ENCODE results near the gene BICC1.

DNA sequence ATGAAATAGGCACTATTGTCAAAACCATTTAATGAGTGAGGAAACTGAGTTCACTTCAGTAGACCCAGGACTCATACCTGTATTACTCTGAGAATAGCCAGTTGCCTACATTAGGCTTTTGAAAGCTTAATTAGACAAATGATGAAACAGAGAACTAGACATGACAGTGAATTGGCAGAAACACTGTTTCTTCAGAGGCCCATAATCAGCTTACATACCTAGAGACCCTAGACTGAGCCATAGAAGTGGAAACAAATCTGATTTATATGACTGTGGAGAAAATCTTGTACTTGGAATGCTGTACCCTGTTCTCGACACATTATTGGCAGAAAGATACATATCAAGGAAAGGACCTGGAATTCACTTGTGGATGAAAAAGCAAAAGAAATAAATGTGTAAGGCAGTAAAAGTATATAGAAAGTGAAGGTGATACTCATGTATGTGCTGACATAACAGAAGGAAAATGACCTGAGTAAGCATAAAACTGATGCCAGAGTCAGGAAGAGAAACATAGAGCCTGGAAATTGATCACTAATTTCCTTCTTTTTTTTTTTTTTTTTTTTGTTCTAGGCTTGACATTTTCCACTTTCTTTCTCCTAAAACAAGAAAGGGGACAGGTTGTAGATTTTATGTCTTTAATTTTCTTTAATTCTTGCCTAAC lies 251.5 kb downstream of the BICC1 start:
- TF ChIP-seq CTCF (IDR thresholded peaks at IDR 0.05) (no peak), POLR2A (IDR thresholded peaks at IDR 0.05) (no peak)
